ENCODE results near the gene TMEM244.

DNA sequence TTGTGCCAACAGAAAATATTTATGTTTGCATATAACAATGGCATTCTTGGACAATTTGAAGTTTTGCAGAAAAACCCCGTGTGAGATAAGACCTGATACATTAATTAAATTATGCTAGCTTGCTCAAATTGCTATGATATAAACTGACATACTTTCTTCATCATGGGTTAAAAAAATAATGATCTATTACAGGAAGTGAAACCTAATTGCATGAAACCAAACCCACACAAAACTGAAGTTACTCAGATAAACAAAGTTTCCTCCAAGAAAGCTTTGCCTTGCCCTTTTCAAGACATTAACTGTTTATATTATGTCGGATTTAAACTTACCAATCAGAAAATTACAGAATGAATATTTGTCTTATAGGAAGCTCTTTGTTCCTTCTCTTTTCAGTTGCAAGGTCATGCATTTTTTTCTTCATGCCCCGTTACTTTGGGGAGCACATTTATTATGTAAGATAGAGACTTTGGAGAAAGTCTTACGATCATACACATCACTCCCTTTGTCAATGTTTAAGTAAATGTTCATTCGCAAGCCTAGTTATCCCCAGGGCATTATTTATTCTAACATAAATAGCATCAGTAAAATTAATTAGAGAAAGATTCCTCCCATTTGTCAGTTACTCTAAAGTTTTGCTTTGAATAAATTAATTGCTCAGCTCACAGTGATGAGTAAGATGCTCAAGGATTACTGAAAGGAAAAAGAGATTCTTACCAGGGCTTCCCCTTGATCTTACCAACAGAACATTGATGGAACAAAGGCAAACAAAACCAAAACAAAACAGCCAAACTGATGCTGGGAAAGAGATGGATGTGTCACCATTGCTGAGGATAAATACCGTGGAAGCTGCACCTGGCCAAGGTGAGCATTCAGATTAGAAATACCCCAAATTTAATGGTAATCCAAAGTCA is 14.8 kb upstream of the TMEM244 start:
- TF ChIP-seq POLR2A (IDR thresholded peaks at IDR 0.05) = no peak
- TF ChIP-seq, protein P1, sequence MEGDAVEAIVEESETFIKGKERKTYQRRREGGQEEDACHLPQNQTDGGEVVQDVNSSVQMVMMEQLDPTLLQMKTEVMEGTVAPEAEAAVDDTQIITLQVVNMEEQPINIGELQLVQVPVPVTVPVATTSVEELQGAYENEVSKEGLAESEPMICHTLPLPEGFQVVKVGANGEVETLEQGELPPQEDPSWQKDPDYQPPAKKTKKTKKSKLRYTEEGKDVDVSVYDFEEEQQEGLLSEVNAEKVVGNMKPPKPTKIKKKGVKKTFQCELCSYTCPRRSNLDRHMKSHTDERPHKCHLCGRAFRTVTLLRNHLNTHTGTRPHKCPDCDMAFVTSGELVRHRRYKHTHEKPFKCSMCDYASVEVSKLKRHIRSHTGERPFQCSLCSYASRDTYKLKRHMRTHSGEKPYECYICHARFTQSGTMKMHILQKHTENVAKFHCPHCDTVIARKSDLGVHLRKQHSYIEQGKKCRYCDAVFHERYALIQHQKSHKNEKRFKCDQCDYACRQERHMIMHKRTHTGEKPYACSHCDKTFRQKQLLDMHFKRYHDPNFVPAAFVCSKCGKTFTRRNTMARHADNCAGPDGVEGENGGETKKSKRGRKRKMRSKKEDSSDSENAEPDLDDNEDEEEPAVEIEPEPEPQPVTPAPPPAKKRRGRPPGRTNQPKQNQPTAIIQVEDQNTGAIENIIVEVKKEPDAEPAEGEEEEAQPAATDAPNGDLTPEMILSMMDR (IDR thresholded peaks at IDR 0.05) = no peak
